Transverse colon (tissue), 4 donors: ENCODE measurements around the gene ZNF681. TPM values are rescaled to one million over a fixed set of nuclear protein-coding genes. Genes with fewer than 3 reads are reported as not detected.

Experiments used
- DNase-seq: peaks from one replicate; pipeline ENCODE4 v3.0.0-alpha.2; 2019
- H3K27ac ChIP-seq, 4 donors: fragments of 200-600 bp; sonication (generic); 2 replicates each; pipeline ENCODE4 v1.5.1; 2016 to 2018; ENCODE audit warnings: inconsistent platforms in 4 of 4
- H3K27me3 ChIP-seq: fragments of 200-600 bp; sonication (generic); 2 replicates; pipeline ENCODE4 v1.5.1; 2017; ENCODE audit warnings: inconsistent platforms
- H3K36me3 ChIP-seq, 4 donors: fragments of 200-600 bp; sonication (generic); 2 replicates each; pipeline ENCODE4 v1.5.1; 2017 to 2019; ENCODE audit warnings: inconsistent platforms in 4 of 4
- H3K4me1 ChIP-seq, 4 donors: fragments of 200-600 bp; sonication (generic); 2 replicates each; pipeline ENCODE4 v1.5.1; 2017 to 2020; ENCODE audit warnings: inconsistent platforms in 4 of 4
- H3K4me3 ChIP-seq, 4 donors: fragments of 200-600 bp; sonication (generic); 1 replicate in 1 of 4; 2 replicates in 3 of 4; pipeline versions ENCODE4 v1.5.1 to v1.6.1; 2017 to 2019; ENCODE audit warnings: inconsistent platforms in 4 of 4
- H3K9me3 ChIP-seq, 2 donors: fragments of 200-600 bp; sonication (generic); 2 replicates each; pipeline ENCODE4 v1.5.1; 2017 to 2019; ENCODE audit warnings: inconsistent platforms in 2 of 2
- CTCF ChIP-seq, 5 experiments: fragments of 200-600 bp in 3 of 5; fragments of 450-650 bp in 2 of 5; sonication (generic) in 3 of 5; IDR thresholded peaks; 1 replicate in 2 of 5; 2 replicates in 3 of 5; pipeline ENCODE4 v1.5.1; 2016 to 2017; ENCODE audit warnings: antibody characterized with exemption in 5 of 5, inconsistent platforms in 3 of 5, mild to moderate bottlenecking in 2 of 5, moderate library complexity in 1 of 5
- EP300 ChIP-seq: sonication (generic); formaldehyde crosslinking; IDR thresholded peaks from one replicate; pipeline ENCODE4 v1.6.1; 2017; ENCODE audit warnings: antibody characterized with exemption, low read depth
- POLR2A ChIP-seq: fragments of 450-650 bp; IDR thresholded peaks from one replicate; pipeline ENCODE4 v1.6.1; 2016; ENCODE audit warnings: antibody characterized with exemption, mild to moderate bottlenecking, moderate library complexity
- POLR2AphosphoS5 ChIP-seq, 3 donors: sonication (generic); formaldehyde crosslinking; IDR thresholded peaks; one replicate each; pipeline ENCODE4 v1.6.1; 2016; ENCODE audit warnings: antibody characterized with exemption in 3 of 3
- WGBS, 2 donors: methylation state at CpG; one replicate each; pipeline ENCODE4 v1.1.5; 2018; ENCODE audit warnings: low coverage in 1 of 2; 5-methylcytosine and 5-hydroxymethylcytosine counted together
- in situ Hi-C, 4 donors: fragments of 200-750 bp; cut with MboI; loops; one replicate each; pipeline versions ENCODE4 v1.15.0 to v1.15.1; 2017; ENCODE audit warnings: low sequenced_read_pairs in 3 of 4, low pct_ligation_motif_present in 1 of 4, low pct_unique_long_range_greater_than_20kb in 1 of 4
- intact Hi-C: fragments of 100-400 bp; cut with DNase I; formaldehyde crosslinking; loops from one replicate; pipeline ENCODE4 v1.15.1; 2023; ENCODE audit warnings: low total_unique reads
- total RNA-seq, 4 donors: library from RNA; depleted of rRNA; stranded (reverse); fragments of >200 nt; gene quantifications; one replicate each; pipeline ENCODE4 v1.1.0, GENCODE V29; 2016

The ZNF681 gene
- total RNA-seq, 4 donors from 2014 or later: 0.40 to 2.9 (median 1.5) TPM

GRCh38 chr19:23774106-23774505, 15.4 kb upstream of the ZNF681 start:
- Histone ChIP-seq H3K9me3 (no peaks in the 10 kb centered on the region), H3K27ac (no peak overlapping the region), H3K4me3 (no peak overlapping the region), H3K4me1 (no peaks in the 10 kb centered on the region), H3K27me3 (no peaks in the 10 kb centered on the region), H3K36me3 (no peaks in the 10 kb centered on the region)
- in situ Hi-C loops: no loop called here
- TF ChIP-seq POLR2AphosphoS5 (IDR thresholded peaks at IDR 0.05): no peak
- no peak for TF ChIP-seq EP300
- TF ChIP-seq CTCF (IDR thresholded peaks at IDR 0.05): no peak
- no peak for TF ChIP-seq POLR2A
- WGBS, 2 donors: 62 to 65% methylated on average over 3 to 4 of the region's 4 CpGs
- no peak for DNase-seq
- intact Hi-C loops: no loop called here

- DNase-seq: no peak
- WGBS, 2 donors: 92 to 100% methylated on average over 2 of the region's 2 CpGs
- no peaks in the 10 kb centered on the region for H3K36me3 ChIP-seq
- no peak overlapping the region for H3K27ac ChIP-seq
- no peaks in the 10 kb centered on the region for H3K9me3 ChIP-seq
- no peak for TF ChIP-seq POLR2AphosphoS5 (IDR thresholded peaks at IDR 0.05)
- TF ChIP-seq POLR2A: no peak
- no peaks in the 10 kb centered on the region for H3K4me1 ChIP-seq
- no peak overlapping the region for H3K4me3 ChIP-seq
- in situ Hi-C loops: no loop called here
- no peaks in the 10 kb centered on the region for H3K27me3 ChIP-seq
- intact Hi-C loops: no loop called here
Measured at GRCh38 chr19:23772675-23773063, 14.0 kb upstream of the ZNF681 start.

- H3K27ac ChIP-seq: peak overlapping the region in 1 of 4 donors; percentile 34
- H3K27me3 ChIP-seq: no peaks in the 10 kb centered on the region
- no peaks in the 10 kb centered on the region for H3K36me3 ChIP-seq
- TF ChIP-seq POLR2A: no peak
- TF ChIP-seq CTCF (IDR thresholded peaks at IDR 0.05): no peak
- no peak for TF ChIP-seq EP300
- TF ChIP-seq POLR2AphosphoS5 (IDR thresholded peaks at IDR 0.05): no peak
- intact Hi-C loops: no loop called here
- 83% methylated on average over 1 to 4 of the region's 4 CpGs for WGBS, 2 donors
- H3K9me3 ChIP-seq: no peaks in the 10 kb centered on the region
- DNase-seq: no peak
- in situ Hi-C loops: no loop called here
- H3K4me1 ChIP-seq: no peaks in the 10 kb centered on the region
- H3K4me3 ChIP-seq: no peak overlapping the region
Measured at GRCh38 chr19:23771761-23772674, 13.3 kb upstream of the ZNF681 start.

- 89 to 100% methylated on average over 1 to 2 of the region's 2 CpGs for WGBS, 2 donors
Measured at GRCh38 chr19:23771316-23771715, 12.6 kb upstream of the ZNF681 start.

More at GRCh38 chr19:23771316-23771715, 12.6 kb upstream of the ZNF681 start:
- DNase-seq: no peak
- Histone ChIP-seq H3K4me3 (no peak overlapping the region), H3K27me3 (no peaks in the 10 kb centered on the region), H3K4me1 (no peaks in the 10 kb centered on the region), H3K36me3 (no peaks in the 10 kb centered on the region), H3K9me3 (no peaks in the 10 kb centered on the region), H3K27ac (no peak overlapping the region)
- intact Hi-C loops (no loop called here), in situ Hi-C loops (no loop called here)
- TF ChIP-seq EP300 (no peak), POLR2A (no peak), POLR2AphosphoS5 (IDR thresholded peaks at IDR 0.05) (no peak), CTCF (IDR thresholded peaks at IDR 0.05) (no peak)
